HG02571 (cell line): ENCODE data around the gene GRK6.
"Not testable (repeated sequence)": the region's sequence is repeated elsewhere in the genome, so short reads cannot be mapped to it uniquely, and the experiment has no call there.

ENCODE experiments used
- ATAC-seq: cut with Tn5 transposase; IDR thresholded peaks from one replicate; pipeline ENCODE4 v1.9.1; 2021; ENCODE audit warnings: mild to moderate bottlenecking, moderate library complexity; ENCODE audit not compliant: unreplicated experiment

GRK6 gene

GRCh38 chr5:177397875-177398390 is 28.5 kb upstream of the GRK6 start:
- no peak for ATAC-seq

DNA sequence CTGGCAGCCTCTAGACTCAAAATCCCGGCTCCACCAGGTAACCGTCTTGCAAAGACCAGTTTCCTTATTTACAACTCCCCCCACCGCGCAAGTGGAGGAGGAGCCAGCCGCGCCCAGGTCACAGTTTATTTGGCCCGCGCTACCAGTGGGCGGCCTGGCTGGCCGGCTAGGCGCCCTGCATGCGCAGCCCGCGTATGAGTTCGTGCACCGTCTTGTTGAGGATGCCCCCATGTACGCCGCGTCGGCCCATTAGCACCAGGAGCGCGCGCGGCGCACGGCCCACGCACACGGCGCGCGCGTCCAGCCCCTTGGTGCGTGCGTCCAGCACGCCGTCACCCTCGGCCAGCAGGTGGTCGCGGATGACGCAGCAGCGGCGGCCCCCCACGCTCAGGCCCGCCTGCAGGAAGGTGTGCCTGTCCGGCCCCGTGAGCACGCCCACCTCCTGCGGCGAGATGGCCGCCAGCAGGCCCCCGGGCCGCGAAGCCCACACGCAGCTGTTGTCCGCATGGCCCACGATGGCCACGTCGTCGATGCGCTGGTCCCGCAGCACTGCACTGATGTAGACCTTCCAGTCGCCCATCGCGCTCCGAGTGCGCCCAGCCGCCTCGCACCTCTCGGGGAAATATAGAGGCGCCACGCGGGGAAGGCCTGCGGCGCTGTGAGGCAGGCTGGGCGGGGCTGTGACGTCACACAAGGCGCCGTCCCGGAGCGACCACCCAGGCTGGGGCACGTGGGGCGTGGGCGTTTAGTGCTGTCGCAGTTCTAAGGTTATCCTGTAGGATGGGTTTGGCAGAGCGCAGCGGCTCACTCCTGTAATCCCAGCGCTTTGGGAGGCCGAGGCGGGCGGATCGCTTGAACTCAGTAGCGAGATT is 26.2 kb upstream of the GRK6 start, which contains the start of gene PFN3:
Gene PFN3 (minus strand): TSS at position 665 of the 872 bp plus-strand sequence. CDS start 85 bp downstream, at position 580.
- ATAC-seq: no peak

- ATAC-seq: no peak
These were observed 24.0 kb upstream of the GRK6 start for GRCh38 chr5:177402271-177403043.

- ATAC-seq: no peak
These were observed 23.2 kb upstream of the GRK6 start for GRCh38 chr5:177403102-177403791.

DNA sequence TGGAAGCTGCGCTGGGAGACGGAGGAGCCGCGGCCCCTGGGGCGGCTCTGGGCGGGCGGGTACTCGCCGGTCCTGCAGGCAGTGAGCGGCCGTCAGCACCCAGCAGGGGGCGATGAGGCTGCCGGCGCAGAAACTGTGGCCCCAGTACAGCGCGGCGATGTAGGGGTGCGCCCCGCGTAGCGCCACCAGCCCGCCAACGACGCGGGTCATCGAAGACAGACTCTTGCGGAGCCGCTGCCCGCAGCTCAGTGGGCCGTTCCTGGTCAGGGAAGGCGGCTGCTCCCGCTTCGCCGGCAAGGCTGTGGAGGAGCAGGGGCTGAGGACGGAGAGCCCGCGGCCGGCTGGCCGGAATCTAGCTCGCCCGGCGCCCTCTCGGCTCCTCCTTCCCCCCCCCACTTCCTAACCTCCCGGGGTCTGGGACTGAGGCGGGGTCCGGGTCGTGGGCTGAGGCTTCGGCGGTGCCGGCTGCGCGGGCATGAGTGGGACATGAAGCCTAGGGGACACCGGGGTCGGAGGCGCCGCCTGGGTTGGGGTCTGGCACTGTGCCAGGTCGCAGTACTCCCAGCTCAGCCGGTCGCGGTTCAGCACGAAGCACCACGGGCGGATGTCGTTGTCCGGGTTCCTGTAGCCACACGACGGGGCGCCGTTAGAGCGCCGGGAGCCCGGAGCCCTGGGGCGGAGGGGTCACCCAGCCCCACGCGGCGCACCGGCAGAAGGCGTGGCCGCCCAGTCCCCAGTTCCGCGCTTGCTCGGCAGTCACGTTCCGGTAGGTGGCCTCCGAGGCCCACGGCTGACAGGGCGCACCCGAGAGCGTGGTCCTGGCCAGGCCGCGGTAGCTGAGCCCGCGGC is 22.5 kb upstream of the GRK6 start:
- ATAC-seq: peak; percentile 73

DNA sequence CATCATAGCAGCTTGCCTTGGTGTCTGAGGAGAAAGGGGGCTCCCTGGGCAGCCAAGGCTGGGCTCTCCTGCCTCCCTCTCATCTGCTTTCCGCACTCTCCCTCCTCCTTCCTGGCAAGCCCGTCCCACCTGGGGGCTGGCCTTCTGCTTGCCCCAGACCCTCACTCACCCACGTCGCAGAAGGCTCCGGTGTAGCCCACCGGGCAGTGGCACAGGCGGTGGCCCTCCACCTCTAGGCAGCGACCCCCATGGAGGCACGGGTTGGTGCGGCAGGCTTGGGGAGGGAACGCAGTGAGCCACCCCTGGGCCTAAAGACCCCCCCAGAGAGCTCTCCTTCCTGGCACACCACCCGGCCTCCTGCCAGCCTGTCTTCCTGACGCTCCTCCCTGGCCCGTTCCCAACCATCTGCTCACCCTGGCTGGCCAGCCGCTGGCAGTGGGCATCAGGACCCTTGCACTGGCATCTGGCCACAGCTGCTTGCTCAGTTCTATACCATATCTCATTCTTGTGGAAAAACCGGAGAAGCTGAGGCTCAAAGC is 21.8 kb upstream of the GRK6 start:
- no peak for ATAC-seq

GRCh38 chr5:177405312-177405711 is 21.2 kb upstream of the GRK6 start:
- ATAC-seq: no peak

DNA sequence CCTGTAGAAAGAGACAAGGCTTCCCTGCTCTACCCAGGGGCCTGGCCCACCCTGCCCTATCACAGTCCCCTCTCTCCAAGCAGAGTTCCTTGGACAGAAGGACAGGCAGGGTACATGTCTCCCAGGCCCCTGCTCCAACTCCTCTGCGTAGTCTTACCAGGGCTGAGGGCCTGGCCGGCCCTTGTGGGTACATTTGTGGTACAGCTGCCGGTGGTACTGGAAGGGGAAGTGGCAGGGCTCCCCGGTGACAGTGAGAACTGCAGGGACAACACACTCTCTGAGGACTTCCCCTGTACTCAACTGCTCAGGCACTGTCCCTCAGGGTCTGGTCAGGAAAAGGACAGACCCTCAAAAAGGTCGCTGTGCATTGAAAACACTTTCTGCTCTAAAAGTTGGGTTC is 20.7 kb upstream of the GRK6 start:
- ATAC-seq: no peak

DNA sequence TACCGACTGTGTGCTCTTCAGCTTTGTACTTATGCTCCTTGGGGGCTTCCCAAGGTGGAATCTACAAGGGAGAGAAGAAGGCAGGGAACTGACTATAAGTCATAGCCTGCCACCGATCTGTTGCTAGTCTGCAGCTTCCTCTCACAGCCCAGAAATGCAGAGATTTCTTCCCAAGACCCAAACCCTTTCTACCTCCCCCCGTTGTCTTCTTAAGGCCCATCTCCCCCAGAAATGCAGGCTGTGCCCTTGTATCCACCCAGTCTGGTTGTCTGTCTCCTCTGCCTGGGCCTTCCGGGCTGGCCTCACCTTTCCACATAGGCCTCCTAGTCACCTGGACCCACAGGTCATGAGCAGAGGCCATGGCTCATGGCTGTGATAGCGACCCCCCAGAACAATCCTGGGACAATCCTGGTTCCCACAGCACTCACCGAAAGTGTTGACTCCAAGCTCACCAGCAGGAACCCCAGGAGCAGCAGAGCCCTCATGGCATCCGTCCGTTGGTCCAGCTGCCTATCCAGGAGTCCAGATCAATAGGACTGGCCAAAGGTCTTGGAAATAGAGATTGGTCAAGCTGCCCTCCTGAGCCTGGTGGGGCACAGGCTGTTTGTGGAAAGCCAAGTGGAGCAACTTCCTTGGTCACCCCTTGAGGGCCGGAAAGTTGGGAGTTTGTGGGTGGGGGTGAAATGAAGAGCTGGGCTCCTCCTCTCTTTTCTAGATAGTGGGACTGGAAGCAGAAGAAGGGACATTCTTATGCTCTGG is 17.3 kb upstream of the GRK6 start, which contains the start of gene F12:
Gene F12 (minus strand): TSS at position 522 of the 759 bp plus-strand sequence. CDS start 37 bp downstream, at position 485.
- no peak for ATAC-seq

DNA sequence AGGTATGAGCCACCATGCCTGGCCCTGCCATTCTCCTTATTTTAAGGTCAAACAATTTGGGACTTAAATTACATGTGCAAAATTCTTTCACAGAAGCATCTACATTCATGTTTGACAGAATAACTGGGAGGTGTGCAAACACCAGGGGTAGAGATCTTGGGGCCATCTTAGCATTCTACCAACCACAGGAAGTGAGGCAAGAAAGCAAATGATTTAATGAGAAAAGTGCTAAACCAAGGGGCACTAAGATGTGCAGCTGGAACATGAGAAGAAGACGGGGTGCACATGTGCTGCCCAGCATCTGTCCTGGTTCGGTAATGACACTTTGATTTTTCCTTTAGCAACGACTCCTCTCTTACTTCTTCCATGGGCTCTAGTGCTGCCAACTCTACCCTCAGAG is 15.9 kb upstream of the GRK6 start:
- ATAC-seq: no peak

DNA sequence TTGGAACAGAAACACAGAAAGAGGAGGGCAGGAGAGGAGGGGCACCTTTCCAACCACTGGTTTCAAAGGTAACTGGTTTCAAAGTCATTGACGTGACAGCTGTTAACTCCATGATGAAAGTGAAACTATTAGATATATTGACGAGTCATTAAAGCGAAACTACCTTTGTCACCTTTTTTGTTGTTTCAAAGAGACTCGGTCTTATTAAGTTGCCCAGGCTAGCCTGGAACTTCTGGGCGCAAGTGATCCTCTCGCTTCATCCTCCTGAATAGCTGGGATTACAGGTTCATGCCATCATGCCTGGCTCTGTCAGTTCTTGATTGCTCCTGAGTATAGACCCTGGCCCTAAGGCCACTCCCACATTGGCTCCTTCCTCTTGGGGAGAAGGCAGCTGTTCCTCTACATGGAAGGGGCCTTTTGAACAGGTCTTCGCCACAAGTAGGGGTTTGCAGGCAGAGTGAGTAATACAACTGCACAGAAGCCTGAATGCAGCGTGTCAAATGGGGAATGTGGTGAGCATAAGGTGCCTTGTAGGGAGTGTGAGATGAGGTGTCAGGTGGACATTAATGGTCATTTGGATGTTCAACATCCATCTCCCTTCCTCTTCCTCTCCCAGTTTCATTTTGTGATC is 13.8 kb upstream of the GRK6 start:
- peak; percentile 61 for ATAC-seq

GRCh38 chr5:177414481-177414880 is 12.0 kb upstream of the GRK6 start:
- no peak for ATAC-seq

GRCh38 chr5:177417081-177417480 is 9.4 kb upstream of the GRK6 start:
- ATAC-seq: not testable (repeated sequence)

- no peak for ATAC-seq
These were observed 7.4 kb upstream of the GRK6 start for GRCh38 chr5:177419046-177419445.

- not testable (repeated sequence) for ATAC-seq
These were observed 6.0 kb upstream of the GRK6 start for GRCh38 chr5:177420472-177420871.

DNA sequence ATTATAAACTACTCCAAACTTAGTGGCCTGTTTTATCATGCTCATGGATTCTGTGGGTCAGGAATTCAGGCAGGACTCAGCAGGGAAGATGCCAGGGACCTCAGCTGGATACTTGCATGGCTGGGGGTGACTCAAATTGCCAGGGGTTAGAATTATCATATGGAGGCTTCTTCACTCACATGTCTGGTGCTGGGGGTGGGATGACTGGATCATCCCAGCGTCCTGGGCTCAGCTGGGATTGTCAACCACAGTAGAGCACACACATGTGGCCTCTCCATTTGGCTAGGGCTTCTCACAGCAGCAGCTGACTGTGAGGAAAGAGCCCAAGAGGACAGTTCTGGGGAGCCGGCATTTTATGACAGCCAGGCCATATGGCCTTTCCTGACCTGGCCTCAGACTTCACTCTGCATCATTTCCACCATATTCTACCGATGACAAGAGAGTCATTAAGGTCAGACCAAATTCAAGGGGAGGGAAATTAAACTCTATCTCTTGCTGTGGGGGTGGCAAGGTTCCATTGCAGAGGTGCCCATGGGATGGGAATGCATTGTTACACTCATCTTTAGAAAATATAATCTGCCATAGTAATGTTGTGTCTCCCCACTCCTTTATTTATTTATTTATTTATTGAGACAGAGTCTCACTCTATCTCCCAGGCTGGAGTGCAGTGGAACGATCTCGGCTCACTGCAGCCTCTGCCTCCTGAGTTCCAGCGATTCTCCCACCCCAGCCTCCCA is 5.2 kb upstream of the GRK6 start:
- no peak for ATAC-seq

GRCh38 chr5:177423671-177424070 is 2.8 kb upstream of the GRK6 start:
- no peak for ATAC-seq
